IMR-90 (cell line): Measurements from ENCODE around the gene COL19A1. TPM values are rescaled to one million over a fixed set of nuclear protein-coding genes. Genes with fewer than 3 reads are reported as not detected.

Source experiments
- ATAC-seq: fragments of 200-7000 bp; cut with Tn5 transposase; 2 replicates; pipeline ENCODE4 v1.9.1; 2020; ENCODE audit warnings: low read depth, mild to moderate bottlenecking, moderate library complexity
- BruUV-seq: library from RNA; stranded (reverse); fragments of 400-500 nt; replicated peaks from 2 replicates; lab custom pipeline; 2021; lab: Mats Ljungman, UMichigan
- CTCF ChIA-PET: fragments of 300-600 bp; formaldehyde crosslinking; extraction: SDS; loops from one replicate; lab custom pipeline; 2021; ENCODE audit warnings: antibody characterized with exemption; lab: Yijun Ruan, JAX
- POLR2A ChIA-PET: fragments of 300-600 bp; sonication (Branson Sonifier 250); formaldehyde crosslinking; loops from one replicate; lab custom pipeline; 2022; ENCODE audit warnings: antibody characterized with exemption; ENCODE audit not compliant: unreplicated experiment; lab: Charles Lee
- DNase-seq: peaks from one replicate; pipeline ENCODE4 v3.0.0; 2013
- H2AFZ ChIP-seq: replicated peaks from 2 replicates; pipeline ENCODE3; 2013; ENCODE audit warnings: low read length, mild to moderate bottlenecking; ENCODE audit not compliant: poor library complexity
- H2AK5ac ChIP-seq: 2 replicates; pipeline ENCODE4 v1.6.1; 2013; ENCODE audit warnings: low read depth, low read length, inconsistent platforms
- H2AK9ac ChIP-seq: replicated peaks from 2 replicates; pipeline ENCODE3; 2013; ENCODE audit warnings: mild to moderate bottlenecking, low read depth, low read length, moderate library complexity; ENCODE audit not compliant: poor library complexity
- H2BK120ac ChIP-seq: 2 replicates; pipeline ENCODE4 v1.6.1; 2013; ENCODE audit warnings: low read depth, low read length, inconsistent platforms
- H2BK15ac ChIP-seq: 3 replicates; pipeline ENCODE4 v1.6.1; 2013; ENCODE audit warnings: low read depth, low read length, inconsistent platforms
- H2BK20ac ChIP-seq: 2 replicates; pipeline ENCODE4 v1.6.1; 2013; ENCODE audit warnings: low read depth, mild to moderate bottlenecking, inconsistent platforms, low read length, moderate library complexity
- H2BK5ac ChIP-seq: 2 replicates; pipeline ENCODE4 v1.6.1; 2013; ENCODE audit warnings: mild to moderate bottlenecking, low read depth, low read length, inconsistent platforms; ENCODE audit not compliant: poor library complexity, severe bottlenecking
- H3K14ac ChIP-seq: replicated peaks from 2 replicates; pipeline ENCODE4 v1.6.1; 2013; ENCODE audit warnings: low read depth, low read length, inconsistent platforms
- H3K18ac ChIP-seq: 2 replicates; pipeline ENCODE4 v1.6.1; 2013; ENCODE audit warnings: low read depth, low read length, control low read depth
- H3K23ac ChIP-seq: 2 replicates; pipeline ENCODE4 v1.6.1; 2013; ENCODE audit warnings: low read depth, low read length, inconsistent platforms
- H3K27ac ChIP-seq: 2 replicates; pipeline ENCODE4 v1.5.1; 2013; ENCODE audit warnings: mild to moderate bottlenecking, control low read depth, low read length; ENCODE audit not compliant: insufficient read depth
- H3K27me3 ChIP-seq: 2 replicates; pipeline ENCODE4 v1.6.1; 2013; ENCODE audit warnings: low read length; ENCODE audit not compliant: control insufficient read depth, insufficient read depth
- H3K36me3 ChIP-seq: 2 replicates; pipeline ENCODE4 v1.6.1; 2013; ENCODE audit warnings: low read length, mixed read lengths; ENCODE audit not compliant: control insufficient read depth, insufficient read depth
- H3K4ac ChIP-seq: 2 replicates; pipeline ENCODE4 v1.6.1; 2013; ENCODE audit warnings: low read depth, low read length, inconsistent platforms
- H3K4me1 ChIP-seq: 2 replicates; pipeline ENCODE4 v1.6.1; 2013; ENCODE audit warnings: low read length, mixed read lengths; ENCODE audit not compliant: control insufficient read depth, insufficient read depth
- H3K4me2 ChIP-seq: 2 replicates; pipeline ENCODE4 v1.6.1; 2013; ENCODE audit warnings: low read depth, mild to moderate bottlenecking, control low read depth, low read length, moderate library complexity
- H3K4me3 ChIP-seq: 2 replicates; pipeline ENCODE4 v1.5.1; 2013; ENCODE audit warnings: low read depth, mild to moderate bottlenecking, control low read depth, low read length, moderate library complexity; ENCODE audit not compliant: insufficient read depth
- H3K56ac ChIP-seq: 2 replicates; pipeline ENCODE4 v1.6.1; 2013; ENCODE audit warnings: low read length, inconsistent platforms; ENCODE audit not compliant: insufficient read depth; ENCODE audit errors: extremely low read depth
- H3K79me1 ChIP-seq, 2 experiments: 2 replicates each; pipeline ENCODE4 v1.6.1; 2013; ENCODE audit warnings: low read length in 2 of 2, inconsistent platforms in 1 of 2, low read depth in 1 of 2
- H3K9ac ChIP-seq: 2 replicates; pipeline ENCODE4 v1.6.1; 2013; ENCODE audit warnings: low read depth, low read length, control low read depth
- H3K9me1 ChIP-seq: 2 replicates; pipeline ENCODE4 v1.6.1; 2013; ENCODE audit warnings: low read length, inconsistent platforms; ENCODE audit not compliant: insufficient read depth
- H3K9me3 ChIP-seq: 2 replicates; pipeline ENCODE4 v1.6.1; 2013; ENCODE audit warnings: low read length; ENCODE audit not compliant: control insufficient read depth, insufficient read depth
- H4K20me1 ChIP-seq: 2 replicates; pipeline ENCODE4 v1.6.1; 2013; ENCODE audit warnings: low read length, inconsistent platforms; ENCODE audit not compliant: insufficient read depth
- H4K5ac ChIP-seq: 2 replicates; pipeline ENCODE4 v1.6.1; 2013; ENCODE audit warnings: mild to moderate bottlenecking, low read depth, low read length, control low read depth
- H4K8ac ChIP-seq, 2 experiments: 2 replicates each; pipeline ENCODE4 v1.6.1; 2013; ENCODE audit warnings: low read depth in 2 of 2, low read length in 2 of 2, control low read depth in 1 of 2, inconsistent platforms in 1 of 2
- H4K91ac ChIP-seq: 2 replicates; pipeline ENCODE4 v1.6.1; 2013; ENCODE audit warnings: low read depth, low read length, inconsistent platforms; ENCODE audit not compliant: insufficient read depth
- RCOR1 ChIP-seq: IDR thresholded peaks from 2 replicates; pipeline ENCODE4 v1.6.1; 2012; ENCODE audit warnings: mild to moderate bottlenecking, low read length, improper control_type of control experiment; ENCODE audit not compliant: insufficient replicate concordance
- WGBS, 2 experiments: methylation state at CpG; one replicate each; pipeline versions ENCODE4 v1.1.5 to v1.1.7; 2013; ENCODE audit warnings: missing lambda C conversion rate in 2 of 2; ENCODE audit not compliant: insufficient read length in 1 of 2; ENCODE audit errors: extremely low coverage in 2 of 2; 5-methylcytosine and 5-hydroxymethylcytosine counted together
- dilution Hi-C: fragments of 300-500 bp; cut with HindIII; formaldehyde crosslinking; loops from one replicate; pipeline ENCODE4 v1.14.3; 2018; ENCODE audit warnings: low sequenced_read_pairs; ENCODE audit not compliant: unreplicated experiment
- in situ Hi-C: fragments of 300-500 bp; cut with MboI; formaldehyde crosslinking; loops from 3 replicates; pipeline ENCODE4 v1.14.3; 2019; ENCODE audit warnings: low sequenced_read_pairs, inconsistent platforms, mixed read lengths
- intact Hi-C: fragments of 100-400 bp; cut with micrococcal nuclease; formaldehyde crosslinking; loops from 2 replicates; pipeline ENCODE4 v1.10.0; 2022
- polyA plus RNA-seq, 3 experiments: library from polyadenylated mRNA; depleted of rRNA; stranded (reverse); fragments of >200 nt; gene quantifications; 2 replicates each; pipeline ENCODE4 v1.2.3, GENCODE V29; 2012; ENCODE audit warnings: low replicate concordance in 1 of 3
- total RNA-seq: library from RNA; depleted of rRNA; stranded (reverse); fragments of >200 nt; gene quantifications from 2 replicates; pipeline ENCODE4 v1.2.3, GENCODE V29; 2012
- TF ChIP-seq, protein P1 (sequence below): conservative IDR thresholded peaks from 2 replicates; pipeline ENCODE4 v1.5.1; 2012; ENCODE audit warnings: mild to moderate bottlenecking, low read depth, low read length, improper control_type of control experiment

The COL19A1 gene
- total and polyA plus RNA-seq, 2 of the 4 experiments (the other 2 are of a cell fraction): under 0.01 TPM; not detected in 1

DNA sequence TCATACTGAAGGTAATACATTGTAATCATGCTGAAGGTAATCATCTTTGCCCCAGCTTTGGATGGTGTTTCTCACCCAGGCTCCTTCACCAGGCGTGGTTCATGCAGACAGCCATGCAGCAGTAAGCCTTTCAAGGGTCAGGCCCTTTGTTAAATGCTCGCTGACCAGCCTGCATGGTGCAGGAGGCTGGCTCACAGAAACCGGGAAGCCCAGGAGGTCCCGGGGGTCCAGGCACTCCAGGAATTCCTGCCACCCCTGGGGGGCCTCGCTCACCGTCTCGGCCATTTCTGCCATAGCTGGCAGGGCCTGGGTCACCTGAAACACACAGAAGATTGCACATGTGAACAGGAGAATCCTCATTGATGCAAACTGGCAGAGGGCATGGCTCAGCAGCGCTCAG is 350.4 kb downstream of the COL19A1 start:
- Histone ChIP-seq H3K4me2 (no peak overlapping the region), H3K4me1 (no peaks in the 10 kb centered on the region), H2BK15ac (no peak overlapping the region), H3K27me3 (peaks cover 1% of the 10 kb centered on the region; the same call in 1 of the 2 replicates), H3K79me1 (no peaks in the 10 kb centered on the region), H4K8ac (no peak overlapping the region), H4K91ac (no peak overlapping the region), H3K23ac (no peak overlapping the region), H3K14ac (no peak overlapping the region), H2AK9ac (no peak overlapping the region), H3K9ac (no peak overlapping the region), H3K4me3 (no peak overlapping the region), H2AFZ (no peak overlapping the region), H3K4ac (no peak overlapping the region), H3K56ac (no peak overlapping the region), H3K36me3 (no peaks in the 10 kb centered on the region), H3K9me3 (no peaks in the 10 kb centered on the region), H3K27ac (no peak overlapping the region), H3K18ac (no peak overlapping the region), H2BK120ac (no peak overlapping the region), H2BK5ac (no peak overlapping the region), H4K20me1 (no peaks in the 10 kb centered on the region), H3K9me1 (no peaks in the 10 kb centered on the region), H4K5ac (no peak overlapping the region), H2BK20ac (no peak overlapping the region), H2AK5ac (no peak overlapping the region)
- WGBS, 2 experiments: 20% methylated on average over 1 of the region's 8 CpGs; no CpG with 5 or more reads in 1 of the 2 experiments
- no peak for ATAC-seq
- in situ Hi-C loops: loop anchor here (25.0 kb wide), 1 partner anchor 471 kb away; no protein-coding TSS in a partner anchor
- dilution Hi-C loops: no loop called here
- BruUV-seq: no TSS peak
- CTCF ChIA-PET: no interaction called here
- POLR2A ChIA-PET: no interaction called here
- no peak for TF ChIP-seq RCOR1
- TF ChIP-seq, protein P1, sequence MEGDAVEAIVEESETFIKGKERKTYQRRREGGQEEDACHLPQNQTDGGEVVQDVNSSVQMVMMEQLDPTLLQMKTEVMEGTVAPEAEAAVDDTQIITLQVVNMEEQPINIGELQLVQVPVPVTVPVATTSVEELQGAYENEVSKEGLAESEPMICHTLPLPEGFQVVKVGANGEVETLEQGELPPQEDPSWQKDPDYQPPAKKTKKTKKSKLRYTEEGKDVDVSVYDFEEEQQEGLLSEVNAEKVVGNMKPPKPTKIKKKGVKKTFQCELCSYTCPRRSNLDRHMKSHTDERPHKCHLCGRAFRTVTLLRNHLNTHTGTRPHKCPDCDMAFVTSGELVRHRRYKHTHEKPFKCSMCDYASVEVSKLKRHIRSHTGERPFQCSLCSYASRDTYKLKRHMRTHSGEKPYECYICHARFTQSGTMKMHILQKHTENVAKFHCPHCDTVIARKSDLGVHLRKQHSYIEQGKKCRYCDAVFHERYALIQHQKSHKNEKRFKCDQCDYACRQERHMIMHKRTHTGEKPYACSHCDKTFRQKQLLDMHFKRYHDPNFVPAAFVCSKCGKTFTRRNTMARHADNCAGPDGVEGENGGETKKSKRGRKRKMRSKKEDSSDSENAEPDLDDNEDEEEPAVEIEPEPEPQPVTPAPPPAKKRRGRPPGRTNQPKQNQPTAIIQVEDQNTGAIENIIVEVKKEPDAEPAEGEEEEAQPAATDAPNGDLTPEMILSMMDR: no peak
- DNase-seq: no peak
- intact Hi-C loops: no loop called here
